HG02642 (cell line): ENCODE results near the gene RFX3.

ENCODE experiments used
- ATAC-seq: cut with Tn5 transposase; IDR thresholded peaks from one replicate; pipeline ENCODE4 v1.9.1; 2021; ENCODE audit warnings: mild to moderate bottlenecking; ENCODE audit not compliant: unreplicated experiment, poor library complexity

The RFX3 gene

GRCh38 chr9:3299872-3300271 lies 225.9 kb downstream of the RFX3 start:
- peak; percentile 98 for ATAC-seq

DNA sequence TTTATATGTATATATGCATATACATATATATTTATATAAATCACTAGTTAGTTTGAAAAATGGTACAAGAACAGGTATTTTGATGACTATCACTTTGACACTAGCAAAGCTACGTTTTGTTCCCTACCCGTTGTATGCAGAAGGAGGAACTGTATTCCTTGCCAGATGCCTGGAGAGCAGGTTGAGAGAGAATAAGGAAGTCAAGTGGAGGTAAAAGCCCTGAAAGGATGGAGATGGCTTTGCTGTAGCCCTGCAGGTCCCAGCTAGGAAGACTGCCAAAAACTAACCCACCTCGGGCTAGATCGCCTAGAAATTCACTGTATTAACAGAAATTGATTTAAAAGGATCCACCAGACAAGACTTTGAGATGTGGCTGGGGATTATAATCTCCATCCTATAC lies 229.3 kb downstream of the RFX3 start:
- ATAC-seq: no peak

DNA sequence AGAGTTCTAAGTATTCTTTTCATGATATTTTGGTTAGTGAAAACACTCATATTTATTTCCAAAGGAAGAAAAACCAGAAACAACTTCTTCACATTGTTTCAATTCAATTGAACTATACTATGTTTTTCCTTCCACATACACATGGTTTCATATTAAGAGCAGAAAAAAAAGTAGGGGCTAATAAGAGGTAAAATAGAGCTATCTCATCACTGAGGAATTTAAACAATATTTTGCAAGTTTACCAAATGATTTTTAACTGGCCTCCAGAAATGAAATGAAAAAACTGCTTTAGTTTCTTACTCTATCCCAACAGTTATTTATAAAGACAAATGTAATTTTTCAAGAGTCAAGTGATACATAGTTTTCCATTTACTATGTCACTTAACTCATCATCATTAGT lies 233.5 kb downstream of the RFX3 start:
- no peak for ATAC-seq

GRCh38 chr9:3290231-3290840 lies 235.5 kb downstream of the RFX3 start:
- no peak for ATAC-seq

DNA sequence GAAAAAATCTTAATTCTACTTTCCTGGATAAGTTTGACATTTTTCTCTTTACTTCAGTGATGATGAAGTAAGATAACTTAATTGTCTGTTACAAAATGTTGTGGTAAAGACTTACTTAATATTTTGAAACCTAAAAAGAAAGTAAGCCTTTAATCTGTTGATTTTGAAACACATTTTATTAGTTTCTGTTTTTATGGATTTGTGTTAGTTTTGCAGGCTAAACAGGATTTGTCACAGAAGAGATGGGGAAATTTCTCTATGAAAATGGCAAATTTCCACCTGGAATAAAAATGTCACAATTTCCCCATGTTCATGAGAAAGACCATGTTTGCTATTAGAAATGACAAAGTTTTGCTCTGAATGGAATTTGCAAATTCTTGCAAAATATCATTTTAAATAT lies 237.1 kb downstream of the RFX3 start:
- ATAC-seq: no peak

GRCh38 chr9:3285365-3286161 lies 240.2 kb downstream of the RFX3 start:
- ATAC-seq: no peak

DNA sequence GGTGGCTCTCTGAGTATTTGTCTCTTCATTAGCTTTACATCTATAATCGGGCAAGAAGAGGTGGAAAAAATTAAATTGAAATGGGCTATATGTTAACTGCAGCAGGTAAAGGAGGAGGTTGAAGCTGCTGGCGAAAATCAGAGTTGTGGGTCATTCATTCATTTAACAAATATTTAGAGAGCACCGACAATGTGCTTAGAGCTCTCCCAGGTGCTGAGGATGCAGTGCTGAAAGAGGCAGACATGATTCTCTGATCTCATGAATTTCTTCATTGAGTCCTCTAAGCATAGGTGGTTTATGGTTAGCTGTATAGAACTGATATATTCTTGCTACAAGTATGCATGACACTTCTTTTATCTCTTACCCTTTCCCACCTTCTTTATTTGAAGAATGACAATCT lies 243.4 kb downstream of the RFX3 start:
- no peak for ATAC-seq

- no peak for ATAC-seq
Observed at GRCh38 chr9:3281399-3281798, 244.4 kb downstream of the RFX3 start.

DNA sequence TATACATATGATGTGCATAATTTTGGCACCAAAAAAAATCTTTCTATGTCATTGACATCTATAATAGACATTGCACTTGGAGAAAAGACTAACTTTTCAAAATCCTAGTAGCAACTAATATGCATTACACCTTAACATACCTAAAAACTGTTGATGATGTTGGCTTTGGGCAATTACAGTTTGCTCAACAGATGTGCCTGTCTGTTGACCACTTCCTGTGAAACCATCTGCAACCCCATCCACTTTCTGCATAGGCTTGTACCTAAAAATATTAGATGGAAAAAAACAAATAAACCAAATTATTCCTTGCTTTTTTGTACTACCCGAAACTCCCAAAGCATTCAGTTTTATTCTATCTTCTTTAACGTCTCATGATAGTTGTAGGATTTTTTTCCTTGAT lies 248.6 kb downstream of the RFX3 start:
- peak; percentile 62 for ATAC-seq

DNA sequence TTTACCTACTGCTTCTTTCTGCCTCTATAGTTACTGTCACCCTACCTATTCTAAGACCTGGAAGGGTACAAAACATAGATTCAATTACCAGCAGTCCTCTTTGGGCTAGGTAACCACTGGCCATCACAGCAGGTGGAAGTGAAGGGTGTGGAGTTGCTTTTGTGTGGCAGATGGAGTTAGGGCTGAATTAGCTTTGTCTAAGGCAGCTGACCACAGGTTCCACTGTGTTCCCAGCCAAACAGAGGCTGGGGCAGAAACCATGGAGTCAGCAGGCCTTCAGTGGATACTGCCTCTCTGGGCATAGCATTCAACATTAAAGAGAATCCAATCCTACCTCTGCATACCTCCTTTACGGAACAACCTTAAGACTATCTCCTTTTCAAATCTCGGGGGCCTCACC lies 254.2 kb downstream of the RFX3 start:
- ATAC-seq: no peak

- no peak for ATAC-seq
Observed at GRCh38 chr9:3271157-3271556, 254.6 kb downstream of the RFX3 start.

GRCh38 chr9:3268223-3268622 lies 257.6 kb downstream of the RFX3 start:
- ATAC-seq: no peak

- no peak for ATAC-seq
Observed at GRCh38 chr9:3263698-3264097, 262.1 kb downstream of the RFX3 start.

- ATAC-seq: no peak
Observed at GRCh38 chr9:3262826-3263529, 262.8 kb downstream of the RFX3 start.

- ATAC-seq: no peak
Observed at GRCh38 chr9:3261484-3261883, 264.3 kb downstream of the RFX3 start.

GRCh38 chr9:3256571-3257330 lies 269.1 kb downstream of the RFX3 start:
- ATAC-seq: no peak

DNA sequence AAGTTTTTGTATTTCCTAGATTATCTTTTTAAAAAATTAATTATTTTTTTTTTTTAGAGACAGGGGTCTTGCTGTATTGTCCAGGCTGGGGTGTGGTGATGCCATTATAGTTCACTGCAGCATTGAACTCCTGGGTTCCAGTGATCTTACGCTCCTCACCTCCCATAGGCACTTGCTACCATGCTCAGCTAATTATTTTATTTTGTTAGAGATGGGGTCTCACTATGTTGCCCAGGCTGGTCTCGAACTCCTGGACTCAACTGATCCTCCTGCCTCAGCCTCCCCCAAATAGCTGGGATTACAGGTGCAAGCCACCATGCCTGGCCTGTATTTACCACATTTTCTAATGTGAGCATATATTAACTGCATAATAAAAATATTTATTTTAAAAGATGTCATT lies 274.5 kb downstream of the RFX3 start:
- no peak for ATAC-seq

- ATAC-seq: no peak
Observed at GRCh38 chr9:3250741-3251140, 275.1 kb downstream of the RFX3 start.

- no peak for ATAC-seq
Observed at GRCh38 chr9:3247211-3247610, 278.6 kb downstream of the RFX3 start.

DNA sequence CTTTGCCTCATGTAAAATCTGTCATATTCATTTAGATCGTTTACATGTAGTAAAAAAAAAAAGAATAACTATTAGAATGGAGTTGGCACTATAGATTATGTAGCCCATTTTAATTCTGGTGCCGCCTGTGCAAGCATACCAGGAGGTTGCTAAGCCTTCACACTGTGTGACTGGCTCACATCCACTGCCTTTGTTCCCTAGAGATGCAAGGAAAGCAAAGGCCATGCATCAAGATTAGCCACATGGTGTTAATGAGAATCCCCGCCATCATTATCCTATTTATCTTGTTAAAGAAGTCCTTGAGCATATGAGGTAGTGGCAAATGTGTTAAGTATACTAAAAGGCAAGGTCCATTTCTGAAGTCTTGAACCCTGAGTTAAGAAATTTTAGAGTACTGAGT lies 279.6 kb downstream of the RFX3 start:
- no peak for ATAC-seq
